T-helper 22 cell (primary cell): ENCODE data around the gene TTC13.

Source experiments
- DNase-seq: peaks from one replicate; pipeline ENCODE4 v3.0.0-alpha.2; 2020; ENCODE audit warnings: low read depth

Gene TTC13

DNA sequence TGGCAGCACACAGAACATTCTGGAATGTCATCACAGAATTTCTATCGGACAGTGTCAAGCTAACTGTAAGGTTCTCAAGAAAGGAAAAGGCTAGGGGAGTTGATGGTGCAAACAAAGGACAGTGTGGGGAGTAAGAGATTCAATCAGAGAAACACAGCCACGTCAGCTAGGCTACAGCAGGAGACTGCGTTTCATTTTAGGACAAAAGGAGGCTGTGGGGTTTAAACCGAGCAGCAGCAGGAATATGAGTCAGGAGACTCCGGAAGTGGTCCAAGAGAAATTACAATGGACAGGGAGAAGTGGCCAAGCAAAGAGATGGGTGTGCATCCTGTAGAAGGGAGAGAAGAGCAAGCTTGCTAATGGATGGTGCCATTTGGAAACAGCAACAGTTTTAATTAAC, 72.9 kb downstream of the TTC13 start:
- no peak for DNase-seq

DNA sequence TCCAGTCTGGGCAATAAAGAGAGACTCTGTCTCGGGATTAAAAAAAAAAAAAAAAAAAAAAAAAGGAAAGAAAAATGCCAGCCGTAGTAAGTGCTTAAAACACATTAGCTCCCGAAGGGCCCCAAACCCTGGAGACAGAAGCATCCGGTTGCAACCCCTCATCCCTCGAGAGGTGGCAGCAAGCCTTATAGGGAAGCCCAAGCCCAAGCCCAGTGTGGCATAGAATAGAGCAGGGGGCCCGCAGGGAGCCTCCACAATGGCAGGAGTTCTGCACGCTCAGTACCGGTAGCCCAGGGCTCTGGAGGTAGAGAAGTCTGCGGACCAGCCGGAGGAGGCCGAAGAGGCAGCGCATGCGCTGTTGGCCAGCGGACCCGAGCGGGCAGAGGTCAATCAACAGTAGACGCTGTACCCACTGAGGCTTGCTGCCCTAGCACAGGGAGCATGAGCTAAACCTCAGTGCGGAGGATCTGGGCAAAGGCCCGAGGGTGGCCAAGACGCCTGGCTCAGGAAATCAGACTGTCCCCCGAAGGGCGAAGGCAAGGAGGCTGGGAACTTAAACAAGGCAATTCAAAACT, 76.2 kb downstream of the TTC13 start:
- no peak for DNase-seq

DNA sequence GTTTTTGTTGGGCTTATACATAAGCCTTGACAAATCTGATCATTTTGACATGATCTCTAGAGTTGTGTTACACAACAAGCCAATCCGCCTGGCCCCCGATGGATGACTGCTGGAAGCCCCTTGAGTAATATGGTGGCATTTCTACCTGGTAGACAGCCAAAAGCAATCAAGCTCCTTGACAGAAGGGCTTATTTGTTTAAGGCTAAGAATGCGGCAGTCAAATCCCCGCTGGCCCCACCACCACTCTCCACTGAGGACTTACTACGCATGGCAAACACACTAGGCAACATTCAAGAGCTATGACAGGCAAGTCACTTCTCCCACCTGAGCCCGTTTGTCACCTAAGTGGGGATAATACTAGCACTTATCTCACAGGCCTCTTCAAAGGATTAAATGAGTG, 77.0 kb downstream of the TTC13 start:
- no peak for DNase-seq

DNA sequence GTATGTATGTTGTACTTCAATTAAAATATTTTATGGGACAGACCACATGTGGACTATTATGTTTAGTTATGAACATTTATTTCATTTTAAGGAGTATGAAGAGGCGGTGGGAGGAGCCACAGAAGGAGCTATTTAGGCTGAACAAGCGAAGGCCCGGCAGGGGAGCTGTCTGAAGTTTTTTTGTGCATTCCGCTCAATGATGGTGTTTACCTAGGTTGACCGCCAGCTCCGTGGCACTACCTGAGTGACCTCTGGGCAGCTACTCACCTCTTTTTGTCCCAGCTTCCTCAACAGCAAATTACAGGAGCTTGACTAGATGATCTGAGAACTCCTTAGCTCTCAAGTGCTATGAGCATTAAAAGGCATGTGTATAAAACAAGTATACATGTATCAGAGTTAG, 77.7 kb downstream of the TTC13 start:
- no peak for DNase-seq

DNA sequence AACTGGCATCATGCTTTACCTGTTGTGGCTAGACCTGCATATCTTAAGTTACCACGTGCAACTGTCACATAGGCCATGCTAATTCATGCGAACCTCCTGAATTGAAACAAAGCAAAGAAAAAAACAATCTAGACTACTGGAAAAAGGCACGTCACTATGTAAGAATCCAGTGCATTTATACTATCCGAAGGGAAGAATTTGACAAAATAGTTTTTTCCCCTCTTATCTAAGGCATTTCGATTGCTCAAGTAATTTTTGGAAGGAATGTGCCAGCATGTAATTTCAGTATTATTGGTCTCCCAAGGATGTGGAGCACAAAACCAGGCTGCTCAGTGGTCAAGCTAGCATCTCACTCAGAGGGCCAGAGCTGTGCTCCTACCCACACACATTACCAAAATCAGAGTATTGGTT, 78.8 kb downstream of the TTC13 start:
- no peak for DNase-seq

DNA sequence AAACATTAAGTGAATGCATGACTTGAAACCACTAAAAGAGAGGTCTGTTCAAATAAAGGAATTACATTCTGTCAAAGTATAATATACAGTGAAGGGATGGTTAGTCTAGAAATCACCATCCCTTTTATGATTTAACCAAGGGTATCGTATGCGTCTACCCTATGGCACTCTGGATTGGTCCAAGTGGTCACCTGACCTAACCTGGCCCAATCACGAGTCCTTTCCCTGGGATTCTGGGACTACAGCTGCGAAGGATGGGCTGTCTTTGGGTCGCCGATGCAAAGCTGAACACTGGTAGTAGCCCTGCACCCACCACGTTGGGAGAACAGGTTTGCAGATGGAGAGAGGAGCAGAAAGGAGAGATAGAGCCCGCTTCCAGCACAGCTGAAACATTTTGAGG, 79.9 kb downstream of the TTC13 start:
- DNase-seq: no peak

DNA sequence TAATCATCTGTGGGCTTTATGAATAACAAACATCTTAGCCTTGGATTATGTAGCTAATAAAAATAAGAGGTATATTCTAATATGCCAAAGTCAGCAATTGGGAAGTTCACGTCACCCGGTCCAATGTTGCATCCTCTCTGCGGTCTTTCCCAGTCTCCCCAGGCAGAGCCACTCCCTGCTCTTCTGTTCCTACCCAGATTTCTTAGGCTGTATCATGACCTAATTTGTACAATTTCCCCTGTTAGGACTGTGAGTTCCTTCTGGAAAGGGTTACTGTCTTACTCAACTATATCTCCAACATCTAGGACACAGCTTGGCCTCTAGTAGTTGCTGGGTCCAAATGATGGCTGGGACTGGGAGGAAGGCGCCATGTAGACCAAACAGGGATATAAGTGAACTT, 80.5 kb downstream of the TTC13 start:
- DNase-seq: no peak

DNA sequence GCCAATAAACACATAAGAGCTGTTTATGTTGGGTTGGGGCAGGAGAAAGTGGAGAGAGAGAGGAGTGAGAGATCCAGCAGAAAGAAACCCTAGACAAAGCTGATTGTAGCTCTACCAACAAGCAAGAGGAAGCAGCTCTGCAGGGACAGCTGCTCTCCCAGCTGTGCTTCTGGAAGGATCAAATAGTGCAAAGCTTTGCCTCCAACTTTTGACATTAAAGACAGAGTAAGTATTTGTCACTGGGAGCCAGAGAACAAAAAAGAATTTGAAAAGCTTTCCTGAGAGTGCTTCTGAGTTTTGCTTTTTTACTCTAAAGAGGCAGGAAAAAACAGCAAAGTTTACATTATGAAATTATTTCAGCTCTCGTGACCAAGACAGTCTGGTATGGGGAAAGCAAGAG, 81.9 kb downstream of the TTC13 start:
- no peak for DNase-seq

DNA sequence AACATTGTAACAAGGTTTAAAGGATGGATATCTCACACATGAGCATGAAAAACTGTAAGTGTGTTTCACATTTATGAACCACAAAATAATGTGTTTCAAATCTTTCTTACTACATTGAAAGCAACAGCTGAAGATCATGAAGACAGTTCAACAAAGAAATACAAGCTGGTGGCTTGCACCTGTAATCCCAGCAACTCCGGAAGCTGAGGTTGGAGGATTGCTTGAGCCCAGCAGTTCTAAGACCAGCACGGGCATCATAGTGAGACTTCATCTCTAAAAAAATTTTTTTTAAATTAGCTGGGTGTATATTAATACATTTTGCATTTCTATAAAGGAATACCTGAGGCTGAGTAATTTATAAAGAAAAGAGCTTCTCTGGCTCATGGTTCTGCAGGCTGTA, 83.2 kb downstream of the TTC13 start:
- DNase-seq: no peak

DNA sequence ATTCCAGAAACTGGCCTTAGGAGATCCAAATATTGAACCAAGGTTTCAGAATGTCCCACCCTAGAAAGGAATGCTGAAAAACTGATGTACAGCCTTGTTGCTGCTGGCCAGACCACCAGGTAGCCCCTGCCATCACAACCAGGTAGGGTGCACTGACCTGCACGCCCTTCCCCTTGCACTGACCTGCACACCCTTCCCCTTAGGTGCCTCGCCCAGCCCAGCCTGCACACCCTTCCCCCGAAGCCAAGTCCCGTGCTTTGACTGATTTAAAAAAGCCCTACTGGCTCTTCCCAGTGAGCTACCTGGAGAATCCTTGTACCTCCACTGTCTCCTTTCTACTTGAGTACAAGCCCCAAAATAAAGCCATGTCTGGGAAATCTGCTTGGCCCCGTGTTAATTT, 84.0 kb downstream of the TTC13 start:
- no peak for DNase-seq

DNA sequence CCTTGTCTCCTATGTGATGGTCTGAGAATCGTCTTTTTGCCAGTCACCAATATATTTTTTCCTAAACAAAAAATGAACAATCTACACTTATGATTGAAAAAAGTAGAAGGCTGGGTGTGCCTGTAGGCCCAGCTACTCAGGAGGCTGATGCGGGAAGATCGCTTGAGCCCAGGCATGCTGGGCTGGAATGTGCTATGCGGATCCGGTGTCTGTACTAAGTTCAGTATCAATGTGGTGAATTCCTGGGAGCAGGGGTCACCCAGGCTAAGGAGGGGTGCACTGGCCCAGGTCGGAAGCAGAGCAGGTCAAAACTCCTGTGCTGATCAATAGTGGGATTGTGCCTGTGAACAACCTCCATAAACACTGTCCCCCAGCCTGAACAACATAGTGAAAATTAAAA, 84.6 kb downstream of the TTC13 start:
- no peak for DNase-seq

DNA sequence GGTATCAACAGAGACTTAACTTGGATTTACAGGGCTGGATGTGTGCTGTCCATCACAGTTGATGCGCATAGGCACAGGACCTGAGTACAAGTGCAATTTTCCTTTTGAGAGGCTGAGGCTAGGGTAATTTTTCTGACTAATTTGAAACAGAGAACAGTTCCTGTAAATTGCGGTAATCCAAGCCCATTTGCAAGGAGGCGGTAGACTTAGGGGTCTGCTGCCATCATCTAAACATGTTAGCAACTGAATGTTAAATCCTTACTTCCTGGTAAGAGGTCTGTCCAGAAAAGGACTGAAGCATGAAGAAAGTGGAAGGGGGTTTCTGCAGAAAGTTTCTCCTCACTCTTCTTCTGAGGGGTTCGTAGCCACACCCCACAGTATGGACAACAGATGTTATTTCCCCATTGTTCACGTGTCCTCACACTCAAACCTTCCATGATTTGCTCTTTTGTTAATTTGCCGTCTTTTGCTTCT, 86.6 kb downstream of the TTC13 start:
- no peak for DNase-seq

DNA sequence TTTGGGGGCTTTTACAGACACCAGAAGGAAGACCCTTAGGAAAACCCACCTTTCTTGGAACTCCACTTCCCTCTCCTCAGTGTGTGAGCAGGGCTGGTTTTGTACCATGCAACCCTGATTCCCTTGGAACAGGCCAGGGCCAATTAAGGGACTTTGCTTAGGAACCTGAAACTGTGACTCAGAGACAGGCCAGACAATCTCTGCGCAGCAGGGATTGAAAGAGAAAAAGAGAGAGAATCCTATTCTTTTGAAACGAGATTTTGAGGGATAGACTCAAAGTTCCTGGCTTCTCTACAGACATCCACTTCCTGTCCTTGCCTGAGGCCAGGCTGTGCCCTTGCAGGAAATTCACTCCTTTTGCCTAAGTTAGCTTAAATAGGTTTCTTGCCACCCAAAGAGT, 87.2 kb downstream of the TTC13 start:
- no peak for DNase-seq

DNA sequence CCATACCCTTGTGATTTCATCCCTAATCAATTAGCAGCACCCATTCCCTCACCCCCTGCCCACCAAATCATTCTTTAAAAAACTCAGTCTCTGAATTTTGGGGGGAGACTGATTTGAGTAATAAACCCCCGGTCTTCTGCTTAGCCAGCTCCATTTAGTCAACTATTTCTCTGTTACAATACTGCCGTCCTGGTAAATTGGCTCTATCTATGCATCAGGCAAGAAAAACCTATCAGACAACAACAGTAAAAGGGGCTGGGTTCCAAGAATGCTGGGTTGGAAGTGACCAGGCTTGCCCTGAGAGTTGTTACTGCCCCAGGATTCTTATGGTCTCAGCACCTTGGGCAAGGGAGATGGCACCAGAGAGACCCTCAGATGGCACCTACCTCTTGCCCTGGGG, 94.0 kb downstream of the TTC13 start:
- DNase-seq: no peak

DNA sequence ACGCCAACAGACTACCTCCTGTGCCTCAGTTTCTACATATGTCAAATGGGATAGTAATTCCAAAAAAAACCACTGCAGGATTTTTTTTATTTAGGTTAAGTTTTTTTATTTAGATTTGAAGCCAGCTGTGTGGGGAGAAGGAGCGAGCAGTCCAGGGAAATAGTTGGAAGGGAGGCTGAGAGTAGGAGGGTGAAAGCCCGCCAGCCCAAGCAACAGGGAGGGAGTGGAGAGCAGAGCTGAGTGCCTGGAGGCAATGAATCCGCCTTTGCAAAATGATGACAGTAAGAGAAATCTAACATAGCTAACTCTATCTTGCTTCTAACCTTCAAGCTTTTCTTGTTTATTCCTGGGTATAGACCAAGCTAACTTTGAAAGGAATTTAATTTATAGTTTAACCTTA, 94.7 kb downstream of the TTC13 start:
- DNase-seq: no peak

DNA sequence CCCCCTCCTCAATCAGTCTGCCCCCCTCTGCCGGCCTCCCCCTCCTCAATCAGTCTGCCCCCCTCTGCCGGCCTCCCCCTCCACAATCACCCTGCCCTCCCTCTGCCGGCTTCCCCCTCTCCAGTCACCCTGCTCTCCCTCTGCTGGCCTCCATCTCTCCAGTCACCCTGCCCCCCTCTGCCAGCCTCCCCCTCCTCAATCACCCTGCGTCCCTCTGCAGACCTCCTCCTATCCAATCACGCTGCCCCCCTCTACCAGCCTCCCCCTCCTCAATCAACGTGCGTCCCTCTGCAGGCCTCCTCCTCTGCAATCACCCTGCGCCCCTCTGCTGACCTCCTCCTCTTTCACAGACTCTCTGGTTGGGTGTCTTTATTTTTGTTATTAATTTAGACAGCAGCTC, 98.9 kb downstream of the TTC13 start:
- DNase-seq: no peak

DNA sequence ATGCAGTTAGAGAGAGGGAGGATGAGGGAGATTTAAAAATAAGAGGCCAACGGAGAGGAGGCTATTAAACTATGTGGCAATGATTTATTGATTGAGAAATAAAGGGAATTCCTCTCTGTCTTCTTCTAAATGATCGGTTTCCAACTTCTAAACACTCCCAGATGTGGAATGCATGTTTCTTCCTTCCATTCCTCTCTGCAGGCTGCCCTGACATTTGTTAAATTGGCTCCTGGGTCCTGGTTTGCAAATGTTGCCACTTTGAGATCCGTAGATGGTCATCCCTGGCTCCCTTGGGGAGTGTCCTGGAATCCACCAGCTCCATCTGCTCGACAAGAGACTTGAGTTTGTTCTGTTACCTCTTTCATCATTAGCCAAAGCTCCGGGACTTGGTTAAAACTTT, 100.1 kb downstream of the TTC13 start:
- no peak for DNase-seq

DNA sequence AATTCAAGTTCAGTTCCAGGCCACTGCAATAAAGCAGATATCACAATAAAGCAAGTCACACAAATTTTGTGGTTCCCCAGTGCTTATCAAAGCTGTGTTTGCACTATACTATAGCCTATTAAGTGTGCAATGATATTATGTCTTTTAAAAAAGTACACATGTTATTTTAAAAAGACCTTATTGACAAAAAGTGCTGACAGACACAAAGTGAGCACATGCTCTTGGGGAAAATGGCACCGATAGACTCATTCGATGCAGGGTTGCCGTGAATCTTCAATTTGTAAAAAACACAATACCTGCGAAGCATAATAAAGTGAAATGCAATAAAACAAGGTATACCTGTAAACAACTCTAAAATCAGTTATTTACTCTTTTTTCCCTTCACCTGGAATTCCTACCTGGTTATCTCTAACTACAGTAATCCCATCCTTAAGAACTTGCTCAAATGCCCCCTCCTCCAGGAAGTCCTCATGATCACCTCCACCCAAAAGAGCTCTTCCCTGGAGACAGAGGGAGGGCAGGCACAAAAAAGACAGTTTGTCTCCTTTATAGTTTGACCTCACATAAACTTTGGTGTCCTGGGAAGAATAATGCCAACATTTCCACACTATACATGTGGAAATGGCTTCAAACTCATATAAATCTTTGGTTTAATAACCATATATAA, 100.6 kb downstream of the TTC13 start:
- no peak for DNase-seq

DNA sequence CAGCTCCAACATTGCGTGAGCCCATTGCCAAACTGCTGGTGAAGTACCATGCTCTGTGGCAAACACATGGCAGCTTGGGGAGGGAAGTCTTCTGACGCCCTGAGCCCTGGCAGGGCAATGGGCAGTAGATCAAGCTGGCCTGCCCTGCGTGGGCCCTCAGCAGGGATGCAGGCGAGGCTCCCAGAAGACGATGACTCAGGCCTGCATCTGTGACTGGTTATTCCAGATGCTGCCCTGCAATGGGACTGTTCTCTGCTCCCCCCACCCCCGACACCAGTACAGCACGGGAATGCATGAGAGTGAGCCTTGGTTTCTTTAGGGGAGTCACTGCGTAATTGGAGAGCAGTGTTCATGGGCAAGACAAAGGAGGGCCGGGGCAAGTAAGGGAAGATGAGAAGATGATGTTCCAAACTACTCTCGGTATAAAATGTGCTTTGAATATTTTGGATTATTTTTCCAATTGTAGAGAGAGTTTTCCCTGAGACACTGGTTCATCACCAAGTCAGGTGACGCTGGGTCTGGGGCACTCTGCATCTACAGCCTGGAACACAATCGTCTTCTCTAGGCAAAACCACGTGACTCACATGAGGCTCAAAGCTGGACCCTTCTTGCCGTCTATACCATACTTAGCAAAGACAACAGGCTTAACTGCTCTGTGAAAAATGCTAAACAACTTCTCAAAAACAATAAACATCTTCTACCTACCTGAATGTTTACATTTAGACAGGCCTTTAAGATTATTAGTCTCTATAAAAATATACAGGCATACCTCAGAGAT, 101.3 kb downstream of the TTC13 start:
- DNase-seq: no peak

DNA sequence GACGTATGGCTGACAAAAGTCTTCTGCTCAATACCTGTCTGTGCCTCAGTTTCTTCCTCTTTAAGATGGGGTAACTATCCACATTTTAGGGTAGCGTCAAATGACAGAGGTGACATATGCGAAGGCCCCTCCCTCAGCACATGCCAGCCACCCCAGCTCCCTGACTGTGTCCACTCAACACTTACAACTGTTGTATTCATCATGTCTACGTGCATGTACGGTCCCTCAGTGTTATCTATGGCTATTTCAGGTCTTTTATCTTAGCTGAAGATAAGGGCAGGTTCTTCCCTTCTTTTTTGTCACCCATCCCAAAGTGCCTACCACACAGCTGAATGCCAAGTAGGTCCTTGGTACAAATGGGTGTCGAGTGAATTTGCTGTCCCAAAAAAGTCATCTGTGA, 102.0 kb downstream of the TTC13 start:
- no peak for DNase-seq

DNA sequence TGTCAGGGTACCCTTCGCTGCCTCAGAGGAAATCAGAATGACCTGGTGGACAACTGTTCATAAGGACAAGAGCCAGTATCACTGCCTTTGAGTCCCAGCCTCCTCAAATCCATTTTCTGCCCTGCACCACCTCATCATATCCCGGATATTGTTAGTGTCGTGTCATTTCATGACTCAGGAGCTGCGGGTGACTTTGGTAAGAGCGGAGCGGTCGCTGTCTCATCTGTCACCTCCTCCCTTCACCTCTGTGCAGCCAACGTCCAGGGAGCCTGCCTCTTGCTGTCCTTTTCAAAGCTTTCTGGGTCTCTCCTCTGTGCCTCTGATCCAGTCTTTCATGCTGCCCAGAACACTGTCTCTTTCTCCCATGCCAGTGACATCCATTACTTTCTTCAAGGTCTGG, 103.3 kb downstream of the TTC13 start:
- DNase-seq: no peak

DNA sequence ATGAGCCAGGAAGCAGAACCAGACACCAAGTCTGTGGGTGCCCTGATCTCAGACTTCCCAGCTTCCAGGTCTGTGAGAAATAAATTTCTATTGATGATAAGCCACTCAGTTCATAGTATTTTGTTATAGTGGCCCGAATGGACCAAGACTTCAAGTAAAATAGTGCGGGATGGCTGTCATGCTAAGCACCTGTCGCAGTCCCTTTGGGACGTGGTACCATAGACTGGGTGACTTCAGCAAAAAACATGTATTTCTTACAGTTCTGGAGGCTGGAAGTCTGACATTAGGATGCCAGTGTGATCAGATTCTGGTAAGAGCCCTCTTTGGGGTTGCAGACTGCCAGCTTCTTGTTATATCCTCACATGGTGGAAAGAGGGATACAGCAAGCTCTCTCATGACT, 107.7 kb downstream of the TTC13 start:
- no peak for DNase-seq

DNA sequence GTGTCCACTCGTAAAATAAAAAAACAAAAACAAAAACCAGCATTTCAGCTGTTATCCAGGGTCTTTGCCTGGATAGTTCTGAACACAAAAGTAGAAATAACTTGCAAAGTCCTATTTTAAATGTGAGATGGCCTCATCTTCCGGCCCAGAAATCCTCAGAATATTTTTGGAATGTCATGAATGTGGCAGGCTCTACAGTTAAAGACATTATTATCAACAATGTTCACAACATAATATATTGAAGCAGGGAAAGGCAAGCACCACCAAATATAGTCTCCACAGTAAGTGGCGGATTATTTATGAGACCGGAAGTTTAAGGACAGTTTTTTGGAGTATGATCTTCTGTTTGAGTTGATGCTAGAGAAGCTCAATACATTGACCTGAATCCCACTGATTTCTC, 109.2 kb downstream of the TTC13 start:
- DNase-seq: no peak
